SU-DHL-6 (cell line): ENCODE results near the gene KCTD16.

ENCODE experiments used
- CTCF ChIP-seq: fragments of 200-600 bp; sonication (generic); IDR thresholded peaks from one replicate; pipeline ENCODE4 v1.5.1; 2017; ENCODE audit warnings: antibody characterized with exemption, mild to moderate bottlenecking, low read length, moderate library complexity; ENCODE audit not compliant: insufficient read depth, poor library complexity, severe bottlenecking
- EZH2phosphoT487 ChIP-seq: fragments of 200-600 bp; sonication (generic), shearing (Covaris generic); conservative IDR thresholded peaks from 2 replicates; pipeline ENCODE4 v1.6.1; 2018; ENCODE audit warnings: mild to moderate bottlenecking, antibody characterized with exemption, low read length, moderate library complexity, mixed read lengths

GRCh38 chr5:144403817-144404420 is 233.2 kb downstream of the KCTD16 start:
- TF ChIP-seq CTCF: no peak
- no peak for TF ChIP-seq EZH2phosphoT487
